HG03097 (cell line): ENCODE measurements around the gene SMPDL3B.
"Not testable (repeated sequence)": the region's sequence is repeated elsewhere in the genome, so short reads cannot be mapped to it uniquely, and the experiment has no call there.

Experiments
- ATAC-seq: cut with Tn5 transposase; IDR thresholded peaks from one replicate; pipeline ENCODE4 v1.9.1; 2021; ENCODE audit not compliant: unreplicated experiment, low FRiP score

SMPDL3B gene

GRCh38 chr1:27967106-27967883 is 32.5 kb downstream of the SMPDL3B start:
- ATAC-seq, result no peak

DNA sequence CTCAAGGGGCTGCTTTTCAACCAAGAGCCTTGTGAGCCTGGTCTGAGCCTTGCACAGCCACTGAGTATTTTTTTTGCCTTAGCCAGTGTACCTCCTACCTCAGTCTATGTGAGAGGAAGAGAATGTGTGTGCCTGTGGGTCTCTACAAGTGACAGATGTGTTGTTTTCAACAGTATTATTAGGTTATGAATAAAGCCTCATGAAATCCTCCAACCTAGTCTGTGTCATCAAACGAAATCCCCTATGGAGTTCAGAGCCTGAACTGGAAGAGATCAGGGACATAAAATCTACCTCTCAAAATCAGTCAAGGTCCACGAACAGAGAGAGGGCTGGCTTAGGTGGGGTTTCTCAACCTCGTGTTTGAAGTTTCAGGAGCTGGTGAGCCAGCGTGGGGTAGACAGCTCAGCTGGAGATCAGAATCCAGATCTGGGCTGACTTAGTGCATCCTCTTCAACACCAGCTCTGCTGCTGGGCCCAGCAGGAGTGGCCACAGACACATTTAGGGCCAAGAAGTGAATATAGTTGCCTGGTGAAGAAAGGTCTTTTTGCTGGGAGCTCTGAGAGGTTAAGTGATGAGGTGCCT is 33.2 kb downstream of the SMPDL3B start:
- no peak for ATAC-seq

DNA sequence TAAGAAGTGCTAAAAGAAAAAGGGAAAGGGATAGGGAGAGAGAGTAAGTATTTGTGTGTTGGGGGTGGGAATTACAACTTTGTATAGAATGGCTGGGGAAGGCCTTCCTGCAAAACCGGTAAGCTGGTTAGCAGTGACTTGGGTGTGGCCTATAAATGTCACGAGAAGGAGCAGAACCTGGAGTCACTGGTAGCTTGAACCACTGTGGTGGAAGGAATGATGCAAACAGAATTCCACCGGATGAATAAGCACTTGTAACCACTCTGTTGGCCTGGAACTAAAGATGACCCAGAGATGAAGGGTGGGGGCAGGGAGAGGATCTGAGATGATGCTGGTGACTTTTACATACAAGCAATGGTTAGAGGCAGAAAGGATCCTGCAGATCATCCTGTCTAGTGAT is 33.9 kb downstream of the SMPDL3B start:
- ATAC-seq, result no peak

- no peak for ATAC-seq
Measured at GRCh38 chr1:27970401-27970800, 35.6 kb downstream of the SMPDL3B start.

DNA sequence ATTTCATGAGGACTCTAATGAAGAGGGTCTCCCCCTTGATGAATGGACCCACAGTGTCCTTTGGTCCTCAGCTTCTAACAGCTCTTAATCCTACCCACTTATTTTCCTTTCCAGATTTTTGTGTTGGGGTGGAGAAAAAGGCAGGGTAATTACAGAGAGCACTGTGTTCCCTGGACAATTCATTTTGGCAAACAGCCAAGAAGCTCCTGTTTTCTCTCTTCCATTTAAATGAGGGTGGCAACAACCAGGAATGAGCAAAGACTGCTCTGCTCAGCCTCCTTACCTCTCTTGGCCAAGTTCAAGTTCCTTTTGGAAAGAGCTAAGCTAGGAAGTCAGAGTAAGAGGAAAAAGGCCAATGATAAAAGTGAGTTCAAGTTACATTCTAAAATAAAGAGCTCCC is 36.9 kb downstream of the SMPDL3B start:
- ATAC-seq, result no peak

DNA sequence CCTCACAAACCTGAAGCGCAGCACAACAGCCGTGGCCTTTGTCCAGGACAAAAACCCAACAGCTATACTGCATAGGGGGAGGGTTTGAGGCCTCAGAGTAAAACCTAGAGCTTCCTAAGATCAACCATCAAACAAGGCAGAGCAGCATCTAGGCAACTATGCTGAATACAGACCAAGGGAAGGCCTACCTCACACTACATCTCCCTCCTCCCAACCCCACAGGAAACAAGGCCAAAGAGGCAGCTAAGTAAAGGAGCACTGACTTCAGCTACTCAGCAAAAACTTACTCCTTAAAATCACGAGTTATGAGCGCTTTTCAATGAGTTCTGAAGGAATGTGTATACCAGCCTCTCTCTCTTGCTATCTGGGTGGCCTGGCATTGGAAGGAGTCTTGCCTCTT is 37.3 kb downstream of the SMPDL3B start:
- no peak for ATAC-seq

- ATAC-seq, result no peak
Measured at GRCh38 chr1:27973771-27974416, 39.1 kb downstream of the SMPDL3B start.

DNA sequence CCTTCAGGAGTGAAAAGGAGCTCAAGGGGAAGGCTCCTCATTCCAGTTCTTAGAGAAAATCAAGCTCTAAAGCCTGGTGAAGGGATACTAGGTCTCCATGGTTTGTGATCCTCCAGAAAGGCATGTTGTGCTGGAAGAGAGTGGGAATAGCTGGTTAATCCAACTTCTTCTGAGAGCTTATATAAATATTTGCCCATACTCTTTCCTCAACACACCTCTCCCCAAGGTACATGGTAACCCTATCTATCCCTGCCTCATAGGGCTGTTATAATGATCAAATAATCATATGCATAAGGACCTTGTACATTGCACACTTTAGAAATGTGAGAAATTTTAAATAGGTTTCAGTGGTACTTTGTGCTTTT is 39.6 kb downstream of the SMPDL3B start:
- ATAC-seq, result no peak

DNA sequence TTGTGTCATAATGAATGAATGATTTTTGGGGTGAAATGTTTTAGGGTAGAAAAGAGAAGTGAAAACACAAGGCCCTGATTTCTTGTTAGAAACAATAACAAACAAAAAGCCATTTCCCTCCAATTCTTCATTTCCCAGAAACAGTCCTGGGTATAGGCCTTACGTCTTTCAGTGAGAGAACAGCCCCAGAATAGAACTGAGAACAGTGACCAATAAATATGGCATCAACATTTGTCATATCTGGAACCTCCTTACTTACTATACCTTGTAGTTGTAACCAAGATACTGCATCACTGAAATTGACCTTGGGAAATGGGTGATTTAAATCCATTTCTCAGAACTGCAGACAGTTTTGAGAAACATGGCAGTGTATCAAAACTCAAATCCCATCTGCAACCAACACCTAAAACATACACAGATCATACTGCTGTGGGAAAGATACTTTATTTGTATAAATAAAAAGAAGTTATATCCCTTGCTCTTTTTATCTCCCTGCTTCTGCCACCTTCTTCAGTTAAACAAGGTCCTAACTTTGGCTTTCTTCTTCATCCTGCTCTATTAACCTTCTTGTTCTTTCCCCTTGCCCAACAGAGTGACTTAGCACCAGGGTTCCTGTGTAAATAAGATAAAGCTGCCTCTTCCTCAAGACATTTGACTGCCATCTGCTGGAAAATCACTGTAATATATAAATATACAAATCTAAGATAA is 44.5 kb downstream of the SMPDL3B start:
- ATAC-seq, result no peak

- no peak for ATAC-seq
Measured at GRCh38 chr1:27979859-27980201, 45.0 kb downstream of the SMPDL3B start.

- no peak for ATAC-seq
Measured at GRCh38 chr1:27980216-27980845, 45.5 kb downstream of the SMPDL3B start.

DNA sequence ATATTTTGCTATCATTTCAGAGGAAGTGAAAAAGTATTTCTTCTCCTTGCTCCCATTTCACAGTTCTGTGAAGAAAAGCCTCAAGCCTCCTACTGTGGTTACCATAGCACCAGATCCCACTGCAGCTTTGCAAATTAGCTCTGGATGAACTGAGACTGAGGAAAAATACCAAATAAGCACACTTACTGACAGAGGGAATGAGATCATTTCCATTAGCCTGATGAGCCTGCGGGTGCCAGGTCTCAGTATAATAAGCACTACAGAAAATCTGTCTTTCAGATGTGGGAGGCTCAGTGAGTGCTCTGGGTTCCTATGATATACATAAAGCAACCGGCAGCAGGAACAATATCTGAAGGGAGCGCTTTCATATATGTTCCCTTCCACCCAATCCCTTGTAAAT is 46.3 kb downstream of the SMPDL3B start:
- ATAC-seq, result no peak

DNA sequence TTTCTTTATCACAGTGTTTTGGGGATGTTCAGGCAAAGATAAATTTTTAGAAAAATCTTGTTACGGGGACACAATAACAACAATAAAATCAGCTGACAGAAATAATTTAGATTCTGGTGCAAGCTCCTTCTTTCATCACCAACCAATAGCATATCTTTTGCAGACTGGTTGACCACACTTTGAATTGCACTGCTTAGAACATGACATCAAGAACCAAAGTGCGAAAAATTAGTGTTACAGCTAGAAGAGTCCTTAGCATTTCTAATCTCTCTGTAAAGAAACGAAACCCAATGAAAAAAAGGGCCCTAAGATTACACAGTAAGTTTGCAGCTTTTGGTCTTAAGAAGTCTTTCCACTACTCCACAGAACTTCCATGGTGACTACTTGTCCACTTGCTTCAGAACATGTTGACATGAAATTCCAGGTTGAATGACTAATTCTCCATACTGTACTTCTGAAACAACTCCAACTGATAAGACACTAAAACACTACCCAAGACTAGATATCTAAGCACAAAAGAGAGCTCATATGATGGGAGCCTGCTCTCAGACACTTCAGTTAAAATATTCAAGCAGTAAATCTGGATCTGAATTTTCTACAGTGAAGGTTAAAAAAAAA is 56.2 kb downstream of the SMPDL3B start:
- no peak for ATAC-seq

GRCh38 chr1:27992276-27992675 is 57.5 kb downstream of the SMPDL3B start:
- no peak for ATAC-seq

GRCh38 chr1:27993241-27993640 is 58.4 kb downstream of the SMPDL3B start:
- ATAC-seq, result no peak

- ATAC-seq, result no peak
Measured at GRCh38 chr1:27994060-27994459, 59.3 kb downstream of the SMPDL3B start.

GRCh38 chr1:27994526-27994925 is 59.7 kb downstream of the SMPDL3B start:
- not testable (repeated sequence) for ATAC-seq

DNA sequence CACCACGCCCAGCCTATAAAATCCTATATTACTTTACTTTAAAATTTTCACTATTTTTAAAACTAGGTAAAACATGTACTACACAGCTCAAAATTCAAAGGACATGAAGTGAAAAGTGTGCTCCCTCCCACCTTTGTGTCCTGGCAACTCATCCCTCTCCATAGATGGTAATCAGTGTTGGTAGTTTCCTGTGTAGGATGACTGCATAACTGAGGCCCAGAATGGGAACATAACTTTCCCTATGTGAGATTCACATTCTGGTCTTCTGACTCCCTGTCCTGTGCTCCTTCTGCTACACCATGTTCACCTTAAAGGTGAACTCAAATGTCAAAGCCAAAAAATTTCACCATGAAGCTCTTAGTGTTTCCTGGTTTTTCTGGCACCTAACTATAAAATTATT is 64.3 kb downstream of the SMPDL3B start:
- no peak for ATAC-seq

- ATAC-seq, result no peak
Measured at GRCh38 chr1:28002600-28002999, 67.8 kb downstream of the SMPDL3B start.

DNA sequence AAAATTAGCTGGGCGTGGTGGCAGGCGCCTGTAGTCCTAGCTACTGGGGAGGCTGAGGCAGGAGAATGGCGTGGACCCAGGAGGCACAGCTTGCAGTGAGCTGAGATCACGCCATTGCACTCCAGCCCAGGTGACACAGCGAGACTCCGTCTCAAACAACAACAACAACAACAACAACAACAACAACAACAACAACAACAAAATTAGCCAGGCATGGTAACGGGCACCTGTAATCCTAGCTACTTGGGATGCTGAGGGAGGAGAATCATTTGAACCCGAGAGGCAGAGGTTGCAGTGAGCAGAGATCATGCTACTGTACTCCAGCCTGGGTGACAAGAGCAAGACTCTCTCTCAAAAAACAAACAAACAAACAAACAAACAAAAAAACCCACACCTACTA is 68.3 kb downstream of the SMPDL3B start:
- not testable (repeated sequence) for ATAC-seq
